NCI-H446 (cell line): Measurements from ENCODE around the gene PPFIBP2.

Source experiments
- DNase-seq, 2 experiments: peaks; one replicate each; lab custom pipeline; 2025; lab: John Stamatoyannopoulos, UW

PPFIBP2 gene

DNA sequence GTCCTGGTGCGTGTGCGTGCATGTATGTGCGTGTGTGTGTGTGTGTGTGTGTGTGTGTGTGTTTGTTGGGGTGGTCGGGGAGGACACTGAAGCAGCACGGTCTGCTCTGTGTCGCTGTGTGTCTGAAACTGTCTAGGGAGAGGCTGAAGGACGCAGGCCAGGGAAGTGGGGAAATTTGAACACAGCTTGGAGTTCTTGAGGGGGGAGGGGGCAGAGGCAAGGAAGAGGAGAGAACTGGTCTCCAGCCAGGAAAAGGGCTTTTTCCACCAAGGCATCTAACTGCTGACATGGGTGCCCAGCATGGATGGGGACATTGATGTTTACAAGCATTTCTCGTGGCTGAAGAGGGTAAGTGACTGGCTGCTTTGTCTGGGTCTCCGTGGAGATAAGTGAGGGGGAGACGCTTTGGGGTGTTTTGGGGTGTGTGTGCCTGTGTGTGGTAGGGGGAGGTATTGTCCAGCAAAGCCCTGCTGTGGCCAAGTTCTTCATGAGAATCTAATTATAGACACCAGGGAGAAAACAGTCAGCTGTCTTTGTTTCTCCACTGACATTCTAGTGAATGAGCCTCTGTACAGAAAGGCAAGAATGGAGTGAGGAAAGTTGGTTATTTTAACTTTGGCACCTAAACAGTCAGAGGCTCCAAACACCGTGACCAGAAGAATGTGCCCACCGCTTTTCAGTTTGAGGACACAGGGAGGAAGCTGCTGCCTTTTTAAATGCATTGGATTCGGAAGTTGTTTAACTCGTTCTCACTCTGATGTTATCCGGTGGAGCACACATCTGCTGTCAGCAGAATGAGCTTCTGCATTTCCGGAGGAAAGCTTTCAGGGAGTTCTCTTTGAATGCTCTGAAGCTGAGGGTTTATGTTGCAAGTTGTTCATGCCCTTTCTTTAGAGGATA is 63.7 kb downstream of the PPFIBP2 start:
- DNase-seq, result no peak

DNA sequence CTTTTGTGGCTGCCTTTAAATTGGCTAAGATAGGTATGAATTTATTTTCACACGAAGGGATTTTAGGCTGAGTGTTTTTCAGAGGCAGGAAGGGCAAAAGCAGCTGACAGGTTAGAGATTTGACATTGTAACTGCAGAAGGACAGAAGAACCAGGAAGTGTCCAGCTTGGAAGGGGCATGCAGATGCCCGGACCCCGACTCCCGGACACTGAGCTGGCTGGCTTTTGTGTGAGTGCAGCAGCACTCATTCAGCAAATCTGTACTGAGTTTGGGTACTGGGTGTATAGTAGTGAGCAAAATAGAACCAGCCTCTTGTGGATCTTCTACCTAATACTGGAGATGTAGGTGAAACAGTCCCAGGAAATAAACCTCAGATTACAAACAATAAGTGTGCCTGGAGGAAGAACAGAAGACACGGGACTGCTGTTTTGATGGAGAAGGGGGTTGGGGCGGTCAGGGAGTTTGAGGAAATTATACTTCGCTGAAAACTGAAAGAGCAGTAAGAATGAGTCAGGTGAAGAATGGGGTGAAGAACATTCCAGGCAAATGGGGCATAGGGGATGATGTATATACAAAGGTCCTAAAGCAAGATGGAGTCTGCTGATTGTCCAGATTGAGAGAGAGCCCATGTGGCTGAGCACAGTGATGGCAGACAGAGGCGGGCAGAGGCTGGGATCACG is 64.6 kb downstream of the PPFIBP2 start:
- DNase-seq, result no peak

DNA sequence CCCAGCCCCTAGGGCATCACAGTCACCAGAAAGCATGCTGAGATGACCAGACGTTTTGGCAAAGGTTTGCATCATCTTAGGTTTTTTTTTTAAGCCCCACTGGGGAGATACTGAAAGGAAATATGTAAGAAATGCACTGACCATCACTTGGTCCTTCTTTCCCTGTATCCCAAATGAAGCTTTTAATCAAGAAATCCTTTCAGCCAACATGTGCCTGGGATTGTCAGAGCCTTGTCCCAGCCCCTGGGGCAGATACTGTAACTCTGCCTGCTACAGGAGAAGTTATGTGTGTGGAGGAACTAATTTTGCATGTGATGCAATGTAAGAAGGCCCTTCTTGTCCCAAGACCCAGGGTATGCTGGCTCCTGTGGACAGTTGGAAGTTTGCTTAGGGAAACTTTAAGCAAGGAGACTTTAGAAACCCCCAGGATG is 65.6 kb downstream of the PPFIBP2 start:
- no peak for DNase-seq

DNA sequence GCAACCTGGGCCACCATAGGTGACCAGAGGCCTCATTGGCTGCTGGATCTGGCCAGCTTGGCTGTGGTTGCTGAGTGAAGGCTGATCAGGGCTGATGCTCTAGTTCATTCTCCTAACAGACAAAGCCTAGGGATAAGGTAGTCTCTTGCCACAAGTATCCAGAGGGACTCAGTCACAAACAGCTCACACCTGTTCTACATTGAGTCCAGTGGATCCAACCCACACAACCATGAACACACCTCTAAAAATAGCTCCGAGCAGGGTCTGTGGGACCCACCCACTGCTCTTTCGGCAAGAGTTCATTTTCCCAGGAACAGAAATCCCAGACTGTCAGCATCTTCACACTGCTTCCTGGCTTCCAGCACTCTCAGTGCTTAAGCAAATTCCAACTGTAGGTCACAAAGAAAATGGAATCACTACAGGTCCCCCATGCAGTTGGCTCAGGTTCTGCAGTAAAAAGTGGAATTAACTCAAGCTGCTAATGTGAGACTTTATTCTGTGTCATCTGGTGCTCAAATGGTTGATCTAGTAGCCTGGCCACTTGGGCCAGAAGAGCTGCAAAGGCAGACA is 67.3 kb downstream of the PPFIBP2 start:
- DNase-seq, result no peak

DNA sequence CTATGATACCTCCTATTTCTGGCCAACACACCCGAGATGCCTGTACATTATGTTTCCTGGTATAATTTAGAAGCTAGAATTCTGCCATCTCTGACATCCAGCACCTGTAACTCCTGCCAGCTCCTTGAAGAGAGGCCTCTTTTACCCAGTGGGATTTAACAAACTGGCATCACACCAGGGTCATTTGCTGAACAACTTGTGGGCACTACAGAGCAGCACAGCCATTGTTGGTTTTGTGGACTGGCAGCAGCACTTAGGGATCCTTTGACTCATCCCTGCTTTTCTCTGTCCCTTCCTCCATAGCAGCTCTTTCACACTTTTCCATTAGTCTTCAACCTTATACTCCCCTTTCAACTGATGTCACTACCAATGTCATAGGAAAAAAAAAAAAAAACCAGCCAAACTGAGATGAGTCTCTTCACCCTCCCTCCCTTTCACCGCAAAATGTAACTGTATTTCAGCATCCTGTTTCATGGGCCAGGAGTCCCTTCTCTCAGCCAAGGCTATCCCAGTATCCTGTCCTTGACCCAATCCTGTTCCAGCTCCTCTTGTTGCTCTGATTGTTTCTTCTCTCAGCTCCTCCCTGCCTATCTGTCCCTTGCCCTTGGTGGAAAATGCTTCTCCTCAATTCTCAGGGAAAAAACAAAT is 68.7 kb downstream of the PPFIBP2 start:
- DNase-seq, result no peak

DNA sequence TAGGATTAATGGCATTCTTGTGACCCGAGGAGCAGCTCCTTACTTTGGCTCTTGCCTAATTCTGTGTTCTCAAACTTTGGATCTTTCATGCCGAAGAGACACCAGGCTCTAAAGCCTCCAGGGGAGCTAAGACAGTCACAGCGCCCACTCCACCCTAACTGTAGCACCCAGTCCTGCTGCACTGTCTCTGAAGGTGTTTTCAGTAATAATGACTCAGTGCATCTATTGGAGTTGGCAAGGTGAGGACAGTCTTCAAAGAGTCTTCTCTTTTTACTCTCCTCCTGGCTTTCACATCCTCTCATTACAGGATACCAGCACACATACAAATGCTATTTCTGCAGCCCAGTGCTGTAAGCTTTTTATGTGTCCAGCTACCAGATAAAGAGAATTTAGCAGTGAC is 69.4 kb downstream of the PPFIBP2 start:
- no peak for DNase-seq

DNA sequence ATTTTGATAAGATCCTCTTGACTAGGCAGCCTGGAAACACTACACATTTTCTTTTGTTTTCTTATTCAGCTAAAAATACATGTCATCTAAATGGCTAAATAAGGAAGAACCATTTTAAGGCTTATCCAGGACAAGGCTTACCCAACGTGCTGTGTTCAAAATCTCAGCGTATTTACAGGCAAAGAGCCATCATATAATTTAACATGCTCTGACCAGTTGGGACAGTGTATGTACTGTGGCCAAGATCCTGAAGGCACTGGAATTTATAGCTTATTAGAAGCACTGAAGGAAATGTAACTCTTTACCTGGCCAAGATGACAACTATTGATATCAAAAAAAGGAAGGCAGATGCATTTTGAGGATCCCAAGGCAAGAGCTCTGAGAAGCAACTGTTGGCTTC is 71.1 kb downstream of the PPFIBP2 start:
- no peak for DNase-seq

DNA sequence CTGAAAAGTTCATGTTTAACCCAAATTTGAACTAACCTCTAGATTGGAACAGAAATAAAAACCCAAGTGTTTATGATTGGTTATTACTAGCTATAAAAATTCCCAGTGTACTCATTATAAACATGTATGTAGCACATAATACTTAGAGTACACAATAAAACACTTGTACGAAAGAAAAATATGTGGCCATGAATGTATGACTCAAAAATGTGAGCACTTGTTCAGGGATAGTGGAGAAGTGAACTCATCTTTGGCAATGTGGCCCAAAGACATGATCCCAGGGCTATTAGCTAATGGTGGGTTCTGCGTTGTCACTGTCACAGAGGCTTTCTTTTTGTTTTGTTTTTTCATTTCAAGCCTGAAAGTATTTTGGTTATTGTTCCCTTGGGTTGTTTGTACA is 72.0 kb downstream of the PPFIBP2 start:
- DNase-seq, result no peak

DNA sequence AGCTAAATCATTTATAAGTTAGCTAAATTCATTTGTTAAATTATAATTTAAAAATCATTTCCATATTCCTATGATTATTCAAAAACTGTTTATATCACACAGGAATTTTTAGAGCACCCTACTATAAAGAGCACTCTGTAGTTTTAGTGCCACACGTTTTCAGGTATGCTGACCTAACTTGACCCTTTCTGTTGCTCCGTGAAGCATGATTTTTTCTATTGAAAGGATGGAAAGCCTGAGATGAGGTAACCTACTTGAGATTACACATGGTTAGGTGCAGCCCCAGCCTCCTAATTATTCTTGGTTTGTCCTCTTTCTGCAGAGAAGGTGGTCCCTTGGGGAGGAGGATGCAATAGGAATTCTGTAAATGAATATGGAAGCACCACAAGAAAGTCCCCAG is 72.6 kb downstream of the PPFIBP2 start:
- no peak for DNase-seq

DNA sequence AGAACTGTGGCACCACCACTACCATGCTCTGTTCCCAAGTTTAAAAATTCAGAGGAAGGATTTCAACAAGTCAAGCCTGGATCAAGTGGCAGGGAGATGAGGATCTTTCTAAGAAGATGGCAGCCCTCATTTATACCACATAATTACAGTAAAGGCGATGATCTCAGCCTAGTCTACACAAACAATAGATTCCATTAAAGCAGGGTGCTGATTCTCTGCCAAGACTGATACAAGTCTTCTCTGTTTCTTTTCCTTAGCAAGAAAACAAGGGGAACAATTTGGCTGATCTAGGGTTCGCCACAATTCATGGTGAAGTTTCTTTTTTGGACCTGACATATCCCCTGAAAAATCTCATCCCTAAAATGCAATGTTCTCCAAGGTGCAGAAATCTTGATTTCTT is 73.9 kb downstream of the PPFIBP2 start:
- no peak for DNase-seq

DNA sequence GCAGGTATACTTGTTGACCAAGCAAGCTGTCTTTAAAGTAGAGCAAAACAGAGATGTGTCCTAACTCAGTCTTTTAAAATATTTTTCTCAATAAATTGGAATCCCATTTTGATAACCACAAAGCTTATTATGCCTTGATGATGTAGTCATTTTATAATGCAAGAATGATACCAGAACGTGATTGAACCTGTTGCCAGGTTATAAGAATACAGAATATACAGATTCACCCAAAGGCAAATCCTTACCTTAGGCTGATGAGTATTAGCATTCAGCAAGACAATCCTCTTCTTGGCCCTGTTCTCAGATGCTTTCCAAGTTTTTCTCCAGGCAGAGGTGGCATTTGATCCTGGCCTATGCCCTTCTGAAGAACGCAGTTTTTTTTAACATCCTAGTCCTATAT is 76.1 kb downstream of the PPFIBP2 start:
- DNase-seq, result no peak

DNA sequence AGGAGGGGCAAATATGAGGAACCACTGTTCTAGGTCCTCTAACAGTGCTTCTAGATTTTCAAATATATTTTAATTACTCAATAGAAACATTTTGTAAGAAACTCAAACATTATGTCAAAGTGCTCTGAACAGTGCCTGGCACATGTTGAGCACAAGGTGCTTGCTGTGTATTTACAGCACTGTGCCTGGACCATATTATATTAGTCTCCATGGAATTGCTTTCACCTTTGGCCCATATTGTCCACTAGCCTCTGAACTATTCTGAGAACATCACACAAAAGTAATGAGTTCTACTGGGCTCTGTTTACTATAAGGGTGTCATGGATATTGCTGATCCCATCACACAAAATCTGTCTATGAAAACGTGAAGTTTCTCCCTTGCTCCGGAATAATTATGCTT is 76.7 kb downstream of the PPFIBP2 start:
- DNase-seq, result no peak

DNA sequence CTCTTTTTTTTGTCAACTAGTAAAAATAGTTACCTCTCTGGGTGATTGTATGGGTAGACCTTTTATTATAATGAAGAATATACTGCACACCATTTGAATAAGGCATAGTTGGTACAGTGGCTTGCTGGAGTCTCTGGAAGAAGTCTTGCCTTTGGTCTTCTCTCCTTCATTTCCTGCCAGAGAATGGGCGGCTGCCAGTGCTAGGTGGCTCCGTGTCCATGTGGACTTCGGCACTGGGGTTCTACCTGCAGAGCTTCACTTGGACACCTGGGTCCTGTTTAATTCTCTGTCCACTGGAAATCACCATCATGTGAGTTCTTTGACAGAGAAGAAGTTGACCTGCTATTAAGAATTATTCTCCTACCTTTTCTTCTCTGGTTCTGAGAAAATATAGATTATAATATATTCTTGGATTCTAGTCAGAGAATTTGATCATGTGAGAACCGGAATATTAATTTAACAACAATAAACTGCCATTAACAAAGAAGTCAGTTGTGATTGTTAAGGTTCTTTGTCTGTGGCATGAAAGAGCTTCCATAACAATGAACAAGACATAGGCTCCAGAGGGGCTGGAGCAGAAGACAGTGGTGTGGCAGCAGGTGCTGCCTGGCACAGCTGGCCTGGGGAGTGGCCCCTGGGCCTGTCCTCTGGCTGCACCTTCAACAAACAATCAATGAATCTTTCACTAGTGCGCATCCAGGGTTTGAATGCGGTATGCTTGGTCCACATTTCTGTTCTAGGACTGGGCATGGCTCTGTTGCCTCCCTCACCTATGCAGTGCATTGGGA is 77.5 kb downstream of the PPFIBP2 start:
- no peak for DNase-seq

DNA sequence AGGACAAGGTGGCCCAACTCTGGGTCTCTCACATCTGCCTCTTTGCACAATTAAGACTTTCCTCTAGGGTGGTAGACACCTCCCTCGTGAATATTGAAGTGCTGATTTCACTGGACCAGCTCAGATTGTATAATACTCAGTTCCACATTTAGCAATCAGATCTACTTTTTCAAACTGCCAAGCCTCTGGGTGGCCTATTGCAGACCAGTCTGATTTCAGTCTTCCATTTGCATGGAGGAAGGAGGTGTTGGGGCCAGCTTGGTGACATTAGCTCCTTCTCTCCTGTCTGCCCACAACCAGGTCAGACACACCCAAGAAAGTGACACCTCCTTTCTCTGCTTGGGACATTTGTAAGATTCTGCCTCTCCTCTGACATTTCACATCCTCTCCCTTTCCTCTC is 78.2 kb downstream of the PPFIBP2 start:
- no peak for DNase-seq

DNA sequence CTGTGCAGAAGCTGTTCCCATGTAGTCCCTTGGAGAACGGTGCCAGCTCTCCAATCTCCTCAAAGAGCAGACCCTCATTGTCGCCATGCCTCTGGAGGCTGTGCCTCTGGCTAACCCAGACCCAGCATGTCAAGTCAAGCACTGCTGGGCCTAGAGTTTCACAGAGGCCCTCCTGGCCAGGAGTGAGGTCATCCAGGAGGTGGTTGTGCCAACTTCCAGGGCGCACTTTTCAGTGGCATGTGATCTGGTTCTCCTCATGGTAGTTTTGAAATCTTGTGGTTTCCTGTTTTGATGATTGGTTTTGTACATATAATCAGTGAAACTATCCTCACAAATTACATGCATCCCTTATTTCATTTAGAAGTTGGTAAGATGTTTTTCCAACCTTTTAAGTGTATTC is 78.9 kb downstream of the PPFIBP2 start:
- no peak for DNase-seq

DNA sequence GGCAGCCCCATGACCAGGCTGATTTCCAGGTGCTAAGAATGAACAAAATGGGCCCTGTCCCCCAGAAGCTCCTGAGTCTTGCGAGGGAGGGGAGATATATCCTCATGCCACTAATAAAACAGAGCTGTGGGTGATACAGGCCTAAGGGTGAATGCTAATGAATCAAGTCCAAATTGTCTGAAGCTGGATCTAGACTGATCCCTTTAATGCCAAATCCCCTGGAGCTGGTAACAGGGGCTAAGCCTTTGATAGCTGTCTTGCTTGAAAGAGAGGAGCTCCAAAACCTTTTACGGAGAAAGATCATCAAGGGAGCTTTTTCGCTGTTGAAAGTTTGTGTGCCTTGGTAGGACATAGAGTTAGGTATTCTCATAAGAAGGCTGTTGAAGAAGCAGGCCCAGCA is 79.7 kb downstream of the PPFIBP2 start:
- no peak for DNase-seq

DNA sequence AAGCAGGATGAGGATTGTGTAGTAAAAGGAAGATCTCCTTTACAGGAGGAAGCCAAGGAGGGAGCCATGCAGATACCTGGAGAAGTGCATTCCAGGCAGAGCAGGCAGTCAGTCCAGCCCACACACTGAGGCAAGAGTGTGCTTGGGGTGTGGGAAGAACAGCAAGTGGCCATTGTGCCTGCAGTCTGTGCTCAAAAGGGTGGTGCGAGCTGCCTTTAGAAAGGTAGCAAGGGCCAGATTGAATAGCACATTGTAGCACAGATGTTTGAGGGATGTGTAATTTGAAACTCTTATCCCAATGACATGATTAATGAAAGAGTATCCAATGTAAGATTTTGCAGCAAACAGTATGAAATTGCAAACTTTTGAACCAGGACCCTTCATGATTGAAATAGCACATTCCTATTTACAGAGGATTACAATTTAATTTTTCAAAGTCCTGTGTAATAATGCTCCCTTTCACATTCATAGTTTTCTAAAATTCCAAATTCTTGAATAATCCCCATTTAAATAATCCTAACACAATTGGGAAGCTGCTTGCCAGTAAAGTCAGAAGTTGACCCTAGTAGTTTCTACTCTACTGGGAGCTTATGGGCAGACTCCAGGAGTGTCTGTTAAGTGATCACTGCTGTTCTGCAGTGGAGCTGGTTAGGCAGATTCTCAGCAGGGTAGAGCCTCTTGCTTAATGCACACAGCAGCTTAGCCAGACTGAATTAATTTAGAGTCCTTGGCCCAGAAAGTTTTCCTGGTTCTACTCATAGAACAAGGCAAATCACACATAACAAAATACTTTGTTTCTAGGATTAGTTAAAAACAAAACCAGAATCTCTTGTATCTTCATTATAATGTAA is 81.4 kb downstream of the PPFIBP2 start:
- no peak for DNase-seq

DNA sequence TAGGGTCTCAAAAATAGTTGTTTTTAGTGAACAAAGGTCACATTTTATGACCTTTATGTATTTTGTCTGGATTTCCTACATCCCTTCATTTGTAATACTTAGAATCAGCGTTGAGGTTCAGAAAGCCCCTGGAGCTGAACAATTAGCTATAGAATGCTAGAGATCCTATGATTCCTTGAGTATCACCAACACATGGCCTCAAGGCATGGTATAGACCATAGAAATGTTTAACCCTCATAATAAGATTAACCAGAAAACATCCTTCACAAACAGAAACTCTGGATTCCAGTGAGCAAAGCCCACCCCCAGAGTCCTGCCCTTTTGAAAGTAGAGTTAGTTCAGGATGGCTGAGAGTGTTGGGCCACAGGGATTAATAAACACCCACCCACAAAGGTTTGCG is 82.2 kb downstream of the PPFIBP2 start:
- DNase-seq, result no peak

DNA sequence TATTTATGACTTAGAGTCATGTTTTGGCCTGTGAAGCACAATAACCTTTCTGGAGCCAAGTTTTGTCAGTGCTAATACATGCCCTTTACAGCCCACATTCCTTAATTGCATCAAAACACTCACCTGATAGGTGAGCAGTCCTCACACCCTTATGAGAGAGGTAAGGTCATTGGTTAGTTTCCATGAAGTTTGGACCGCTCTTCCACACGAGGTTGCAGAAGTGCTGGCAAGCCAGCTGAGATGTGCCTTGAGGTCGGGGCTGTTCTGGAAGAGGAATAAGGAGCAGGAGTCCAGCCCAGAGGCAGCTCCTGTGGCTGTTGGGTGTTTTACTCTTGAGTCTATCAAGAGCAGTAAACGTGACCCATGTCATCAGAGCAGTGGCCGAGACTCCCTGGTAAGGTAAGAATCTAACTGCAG is 83.2 kb downstream of the PPFIBP2 start:
- no peak for DNase-seq

DNA sequence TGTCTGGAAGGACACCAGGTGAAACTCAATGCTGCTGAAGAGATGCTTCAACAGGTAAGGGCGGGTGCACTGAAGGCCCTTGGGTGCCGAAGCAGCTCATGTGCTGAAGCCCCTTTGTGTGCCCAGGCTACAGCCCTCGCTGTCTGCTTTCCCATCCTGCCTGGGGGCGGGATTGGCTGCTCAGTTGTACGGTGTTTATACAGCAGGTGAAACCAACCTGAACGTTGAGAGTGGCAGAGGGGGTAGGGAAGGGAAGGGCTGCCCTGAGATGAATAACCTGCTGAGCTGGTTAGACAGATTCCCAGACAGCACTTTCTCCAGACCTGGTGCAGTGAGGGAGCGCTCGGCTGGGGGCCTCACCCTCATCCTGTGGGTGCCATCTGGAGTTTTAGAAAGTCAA is 83.8 kb downstream of the PPFIBP2 start:
- no peak for DNase-seq

DNA sequence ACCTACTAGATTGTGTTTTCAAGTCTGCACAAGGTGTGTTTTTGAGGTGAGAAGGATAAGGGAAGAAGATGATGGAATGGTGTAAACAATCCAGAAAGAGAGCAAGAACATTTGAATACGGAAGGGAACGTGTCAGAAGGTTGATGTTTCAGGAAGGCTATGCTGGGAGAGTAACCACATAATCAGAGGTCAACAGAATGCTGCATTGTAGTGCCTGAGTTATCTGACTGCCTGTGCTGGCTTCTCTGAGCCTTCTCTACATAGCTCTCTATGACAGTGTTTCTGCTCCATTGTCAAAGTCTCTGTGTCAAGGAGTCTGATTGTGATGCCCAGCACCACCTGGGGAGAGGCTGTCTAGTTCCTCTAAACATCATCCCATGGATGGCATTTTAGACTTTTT is 85.4 kb downstream of the PPFIBP2 start:
- no peak for DNase-seq
